GM18858 (cell line): ENCODE results near the gene ADI1.
"Not testable (repeated sequence)": the region's sequence is repeated elsewhere in the genome, so short reads cannot be mapped to it uniquely, and the experiment has no call there.

Source experiments
- ATAC-seq: cut with Tn5 transposase; IDR thresholded peaks from one replicate; pipeline ENCODE4 v1.9.1; 2021; ENCODE audit not compliant: unreplicated experiment

Gene ADI1

DNA sequence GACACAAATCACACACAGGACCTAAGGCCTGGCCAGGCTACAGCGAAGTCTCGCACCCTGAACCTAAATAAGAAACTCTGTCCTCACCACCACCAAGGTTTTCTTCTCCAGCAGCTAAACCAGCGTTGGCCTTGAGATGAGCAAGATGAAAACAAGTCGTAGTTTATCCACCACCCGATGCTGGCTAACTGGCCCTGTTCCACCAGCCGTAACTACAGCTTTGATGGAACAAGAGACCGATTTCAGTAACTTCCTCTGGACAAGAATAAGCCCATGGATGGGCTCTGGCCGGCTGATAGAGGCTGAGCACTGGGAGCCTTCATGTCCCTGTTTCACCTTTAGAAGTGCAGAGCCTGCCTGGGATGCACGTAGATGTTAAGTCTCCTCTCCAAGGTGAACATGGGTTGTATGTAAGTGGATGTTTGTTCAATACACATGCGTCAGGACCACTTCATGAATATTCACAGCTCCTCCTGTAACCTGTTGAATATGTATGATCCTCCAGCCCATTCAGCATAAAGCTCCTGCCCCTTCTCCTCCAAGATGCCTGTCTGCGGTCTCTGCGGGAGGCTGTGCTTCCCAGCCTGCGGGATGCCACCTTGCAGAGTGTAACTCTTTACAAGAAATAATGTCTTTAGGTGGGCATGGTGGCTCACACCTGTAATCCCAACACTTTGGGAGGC lies 24.2 kb downstream of the ADI1 start:
- no peak for ATAC-seq

GRCh38 chr2:3493615-3494007 lies 25.7 kb downstream of the ADI1 start:
- ATAC-seq, result no peak

- ATAC-seq, result no peak
Observed at GRCh38 chr2:3492951-3493614, 26.2 kb downstream of the ADI1 start.

DNA sequence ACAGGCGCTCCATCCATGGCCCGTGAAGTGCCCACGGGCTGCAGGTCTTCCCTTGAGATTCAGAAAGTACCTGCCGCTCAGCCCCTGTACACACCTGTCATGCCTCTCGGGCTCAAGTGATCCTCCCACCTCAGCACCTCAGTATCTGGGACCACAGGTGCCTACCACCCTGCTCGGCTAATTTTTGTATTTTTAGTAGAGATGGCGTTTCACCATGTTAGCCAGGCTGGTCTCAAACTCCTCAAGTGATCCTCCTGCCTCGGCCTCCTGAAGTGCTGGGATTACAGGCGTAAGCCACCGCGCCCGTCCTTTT lies 26.9 kb downstream of the ADI1 start:
- not testable (repeated sequence) for ATAC-seq

DNA sequence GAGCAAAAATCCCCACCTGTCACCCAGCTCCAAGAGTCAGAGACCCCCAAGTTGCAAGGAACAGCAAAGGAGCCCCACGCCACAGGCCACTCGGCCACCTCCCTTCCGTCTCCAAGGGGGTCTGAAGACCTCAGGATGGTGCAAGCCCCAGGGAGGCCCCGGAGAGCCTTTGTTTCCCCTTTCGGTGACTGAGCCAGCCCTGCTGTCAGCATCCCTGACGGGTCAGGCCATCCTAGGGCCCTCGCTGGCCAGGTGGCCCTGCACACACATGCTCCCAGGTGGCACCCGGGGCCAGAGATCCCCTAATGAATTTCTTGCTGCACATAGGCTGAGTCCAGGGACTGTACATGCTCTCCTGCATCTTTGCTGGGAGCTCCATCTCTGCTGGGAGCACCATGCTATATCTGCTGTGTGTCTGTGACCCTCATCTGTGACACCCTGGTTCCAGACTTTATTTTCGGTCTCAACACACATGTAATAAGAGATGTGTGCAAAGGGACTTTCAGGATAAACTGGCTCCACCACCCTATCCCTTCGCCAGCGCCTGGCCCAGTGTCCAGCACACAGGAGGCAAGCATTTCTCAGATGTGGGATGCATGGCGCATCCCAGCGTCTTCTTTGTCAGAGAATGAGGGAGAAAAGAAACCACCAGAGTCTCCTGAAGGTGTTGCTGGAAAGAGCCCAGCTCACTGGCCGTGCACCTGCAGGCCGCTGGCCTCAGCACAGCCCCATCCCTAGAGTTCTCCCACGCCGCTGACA lies 27.4 kb downstream of the ADI1 start:
- ATAC-seq, result no peak

DNA sequence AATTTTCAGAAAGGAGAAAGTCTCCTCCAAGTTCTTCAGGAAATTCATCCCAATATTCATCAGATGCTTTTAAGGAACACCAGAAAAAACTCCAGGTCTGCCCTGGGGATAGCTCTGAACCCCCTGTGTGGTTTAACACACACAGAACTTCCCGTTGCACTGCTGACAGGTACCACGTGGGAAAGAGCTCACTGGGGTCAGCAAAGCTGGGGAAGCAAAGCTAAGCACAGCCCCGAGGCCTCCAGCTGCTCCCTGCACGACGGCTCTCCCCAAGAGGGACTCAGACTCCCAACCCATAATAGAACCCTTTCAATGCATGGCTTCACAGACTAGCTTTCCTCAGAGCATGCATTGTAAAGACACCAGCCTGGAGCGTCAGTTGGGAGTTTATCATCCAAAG lies 28.0 kb downstream of the ADI1 start:
- ATAC-seq, result no peak

- no peak for ATAC-seq
Observed at GRCh38 chr2:3490191-3491170, 28.9 kb downstream of the ADI1 start.

GRCh38 chr2:3489764-3490115 lies 29.6 kb downstream of the ADI1 start:
- ATAC-seq, result no peak

DNA sequence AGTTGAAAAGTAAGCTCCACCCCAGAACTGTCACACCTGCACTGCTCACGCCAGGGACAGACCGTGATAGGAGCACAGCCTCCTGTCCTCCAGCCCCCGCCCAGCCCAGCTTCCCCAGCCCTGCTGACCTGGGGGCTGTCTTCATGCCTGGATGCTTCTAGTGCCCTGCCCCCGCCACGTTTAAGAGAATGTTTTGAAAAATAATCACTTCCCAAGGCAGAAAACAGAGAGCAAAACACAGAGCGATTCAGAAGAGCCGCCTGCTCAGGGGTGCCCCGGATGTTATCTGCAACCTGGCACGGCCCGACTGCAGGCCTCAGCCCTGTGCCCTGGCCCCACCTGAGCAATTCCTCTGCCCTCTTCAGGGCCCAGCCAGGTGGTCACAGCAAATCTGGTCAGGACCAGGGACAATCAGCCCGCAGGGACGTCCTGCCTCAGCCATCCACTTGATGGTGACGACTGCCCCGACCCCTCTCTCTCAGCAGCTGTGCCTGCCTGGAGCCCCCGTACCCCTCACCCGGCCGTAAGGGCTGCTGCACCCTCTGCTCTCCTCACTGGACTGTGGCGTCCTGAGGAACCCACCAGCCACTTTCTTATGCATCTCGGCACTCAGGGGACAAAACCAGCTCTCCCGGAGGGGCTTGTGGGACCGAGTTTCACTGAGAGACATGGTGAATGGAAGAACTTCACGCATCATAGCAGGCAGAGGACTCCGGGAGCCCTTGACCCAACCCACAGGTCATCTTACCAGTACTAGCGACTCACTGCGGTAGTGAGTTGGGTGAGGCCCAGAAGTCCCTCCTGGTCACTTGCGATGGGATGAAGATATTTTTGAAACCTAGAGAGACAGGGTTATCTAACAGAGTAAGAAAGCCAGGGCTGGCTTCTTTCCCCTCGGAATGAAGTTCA lies 30.2 kb downstream of the ADI1 start:
- no peak for ATAC-seq

DNA sequence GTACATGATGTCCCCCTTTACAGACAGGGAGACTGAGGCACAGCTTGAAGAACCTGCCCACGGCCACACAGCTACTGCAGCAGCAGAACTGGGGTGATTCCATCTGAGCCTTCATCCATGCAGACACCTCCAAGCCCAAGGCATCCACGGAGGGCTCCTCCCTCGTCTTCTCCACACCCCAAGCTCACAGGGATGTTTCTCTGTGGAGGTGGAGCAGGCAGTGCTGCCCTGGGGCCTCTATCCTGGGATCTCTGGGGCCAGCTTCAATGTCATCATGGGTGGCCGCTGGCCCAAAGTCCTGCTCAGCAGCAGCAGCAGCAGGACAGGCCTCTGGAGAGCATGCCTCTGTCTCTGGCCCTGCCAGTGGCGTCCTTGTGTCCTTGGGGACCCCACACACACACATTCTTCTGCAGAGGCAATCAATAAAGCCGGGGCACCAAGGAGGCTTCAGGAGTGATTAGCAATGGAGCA lies 31.2 kb downstream of the ADI1 start:
- ATAC-seq, result no peak

DNA sequence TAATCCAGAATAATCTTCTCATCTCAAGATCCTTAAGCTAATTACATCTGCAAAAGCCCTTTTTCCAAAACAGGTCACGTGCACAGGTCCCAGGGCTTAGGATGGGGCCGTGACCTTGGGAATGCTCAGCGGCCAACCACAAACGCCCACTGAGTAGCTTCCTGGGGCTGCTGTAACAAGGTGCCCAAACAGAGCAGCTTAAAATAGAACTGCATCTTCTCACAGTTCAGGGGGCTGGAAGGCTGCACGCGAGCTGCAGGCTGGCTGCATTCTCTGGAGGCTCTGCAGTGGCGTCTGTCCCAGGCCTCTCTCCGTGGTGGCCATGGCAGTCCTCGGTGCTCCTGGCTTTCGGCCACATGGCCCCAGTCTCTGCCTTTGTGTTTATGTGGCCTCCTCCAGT lies 31.9 kb downstream of the ADI1 start:
- no peak for ATAC-seq

DNA sequence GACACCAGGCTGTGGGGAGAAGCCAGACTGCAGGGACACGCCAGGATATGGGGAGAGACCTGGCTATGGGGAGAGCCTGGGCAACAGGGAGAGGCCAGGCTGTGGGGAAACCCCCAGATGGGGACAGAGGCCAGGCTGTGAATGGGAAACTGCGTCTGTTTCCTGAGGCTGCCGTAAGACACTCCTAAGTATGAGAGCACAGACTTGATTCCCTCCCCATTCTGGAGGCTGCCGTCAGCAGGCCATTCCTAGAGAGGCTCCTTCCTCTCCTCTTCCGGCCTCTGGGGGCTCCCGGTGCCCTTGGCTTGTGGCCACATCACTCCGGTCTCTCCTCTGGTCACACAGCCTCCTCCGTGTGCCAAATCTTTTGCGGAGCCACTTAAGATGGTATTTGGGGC lies 32.3 kb downstream of the ADI1 start:
- ATAC-seq, result no peak

GRCh38 chr2:3486047-3487027 lies 33.0 kb downstream of the ADI1 start:
- ATAC-seq, result no peak

DNA sequence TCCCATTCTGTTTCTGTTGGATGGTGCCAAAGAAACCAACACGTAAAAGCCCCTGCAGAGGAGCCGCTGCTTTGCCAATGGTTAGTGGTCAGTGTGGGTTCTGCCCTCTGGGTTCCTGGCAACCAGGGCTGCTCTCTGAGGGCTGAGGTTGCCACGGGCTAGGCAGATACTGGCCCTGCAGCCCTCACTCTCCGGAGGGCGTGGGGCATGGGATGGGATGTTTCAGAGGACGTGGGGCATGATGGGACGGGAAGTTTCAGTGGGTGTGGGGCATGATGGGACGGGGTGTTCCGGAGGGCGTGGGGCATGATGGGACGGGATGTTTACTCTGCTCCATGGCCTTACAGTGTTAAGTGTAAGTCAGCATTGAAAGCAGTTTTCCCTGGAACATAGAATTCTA lies 34.2 kb downstream of the ADI1 start:
- ATAC-seq, result no peak

DNA sequence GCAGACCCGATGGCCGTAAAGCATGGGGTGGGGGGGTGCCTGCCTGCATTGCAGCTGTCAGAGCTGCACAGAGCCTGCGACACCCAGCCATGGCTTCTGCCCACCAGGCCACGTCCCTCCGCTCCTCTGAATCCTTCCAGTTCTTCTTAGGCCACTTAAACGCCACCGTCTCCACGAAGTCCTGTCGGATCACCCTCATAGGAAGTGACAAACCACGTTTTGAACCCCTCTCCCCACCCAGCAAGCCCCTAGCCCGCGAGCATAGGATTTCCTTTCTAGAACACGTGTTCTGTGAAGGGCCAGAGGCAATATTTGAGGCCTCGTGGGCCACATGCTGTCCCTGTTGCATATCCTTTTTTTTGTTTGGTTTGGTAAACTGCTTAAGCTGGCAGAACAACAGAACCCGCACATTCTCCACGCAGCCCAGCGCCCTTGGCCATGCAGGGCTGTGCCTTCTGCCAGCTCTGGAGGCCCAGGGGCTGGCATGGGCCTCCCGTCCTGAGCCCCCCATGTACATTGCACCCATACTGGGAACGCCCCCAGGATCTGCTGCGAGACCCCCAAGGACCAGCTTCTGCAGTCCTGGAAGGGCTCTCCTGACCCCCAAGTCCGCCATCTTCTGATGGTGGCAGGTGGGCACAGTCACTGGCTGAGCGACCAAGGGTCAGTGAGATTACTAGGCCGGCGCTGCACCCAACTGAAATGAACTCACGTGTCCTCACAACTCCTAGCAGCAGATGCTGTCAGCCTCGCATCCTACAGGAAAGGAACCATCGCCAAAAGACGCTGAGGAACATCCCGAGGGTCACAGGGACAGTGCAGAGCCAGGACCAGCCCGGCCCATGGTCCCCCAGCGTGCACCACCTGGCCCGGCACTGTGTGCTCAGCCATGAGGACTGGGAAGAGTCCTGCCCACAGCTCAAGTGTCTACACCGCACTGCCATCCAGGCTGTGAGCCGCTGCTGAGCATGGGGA lies 35.1 kb downstream of the ADI1 start:
- ATAC-seq, result no peak

- no peak for ATAC-seq
Observed at GRCh38 chr2:3483227-3483985, 35.9 kb downstream of the ADI1 start.

DNA sequence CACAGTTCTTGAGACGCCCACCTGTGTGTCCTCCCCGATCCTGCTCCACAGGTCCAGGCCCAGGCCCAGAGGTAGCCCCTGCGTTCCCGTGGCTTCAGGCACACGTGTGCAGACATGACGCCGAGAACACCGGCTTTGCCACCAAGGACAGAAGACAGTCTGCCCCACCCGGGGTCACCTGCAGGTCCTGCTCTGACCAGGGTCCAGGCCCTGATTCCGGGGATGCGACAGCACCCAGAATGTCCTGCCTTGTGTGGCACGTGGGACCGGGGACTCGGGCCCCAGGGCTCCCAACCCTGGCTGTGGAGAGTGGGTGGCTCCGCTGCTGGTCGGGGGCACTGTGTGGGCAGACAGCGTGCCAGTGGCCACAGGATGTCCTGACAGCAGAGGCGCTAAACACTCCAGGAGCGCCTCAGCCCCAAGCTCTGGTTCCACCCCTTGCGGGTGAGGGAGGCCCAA lies 36.9 kb downstream of the ADI1 start:
- ATAC-seq, result no peak
